CD14-positive monocyte (primary cell): Measurements from ENCODE around the gene ANKRD65. TPM values are rescaled to one million over a fixed set of nuclear protein-coding genes. Genes with fewer than 3 reads are reported as not detected.
"Not testable (repeated sequence)": the region's sequence is repeated elsewhere in the genome, so short reads cannot be mapped to it uniquely, and the experiment has no call there.

Source experiments
- DNase-seq, 3 donors: peaks; one replicate each; pipeline ENCODE4 v3.0.0-alpha.2; 2011 to 2022
- H2AFZ ChIP-seq: 2 replicates; pipeline ENCODE4 v1.6.0; 2012; ENCODE audit warnings: mild to moderate bottlenecking, low read depth, low read length, inconsistent platforms; ENCODE audit not compliant: insufficient read depth, poor library complexity, severe bottlenecking
- H3K27ac ChIP-seq, 2 donors: 1 replicate in 1 of 2; 2 replicates in 1 of 2; pipeline ENCODE4 v1.5.1; 2012 to 2013; ENCODE audit warnings: low read length in 2 of 2, control low read depth in 1 of 2, inconsistent platforms in 1 of 2, low read depth in 1 of 2, mild to moderate bottlenecking in 1 of 2
- H3K27me3 ChIP-seq, 2 donors: one replicate each; pipeline versions ENCODE4 v1.6.0 to v1.6.1; 2011 to 2013; ENCODE audit warnings: low read length in 2 of 2; ENCODE audit not compliant: control insufficient read depth in 2 of 2, insufficient read depth in 2 of 2
- H3K36me3 ChIP-seq, 2 donors: replicated peaks in 1 of 2; 1 replicate in 1 of 2; 2 replicates in 1 of 2; pipeline versions ENCODE4 v1.5.1 to v1.6.1; 2012 to 2013; ENCODE audit warnings: low read length in 2 of 2, control low read depth in 1 of 2, inconsistent platforms in 1 of 2, mild to moderate bottlenecking in 1 of 2; ENCODE audit not compliant: insufficient read depth in 2 of 2, control insufficient read depth in 1 of 2
- H3K4me1 ChIP-seq, 2 donors: 1 replicate in 1 of 2; 2 replicates in 1 of 2; pipeline versions ENCODE4 v1.5.1 to v1.6.1; 2012 to 2013; ENCODE audit warnings: low read length in 2 of 2, control low read depth in 1 of 2, inconsistent platforms in 1 of 2, mild to moderate bottlenecking in 1 of 2, moderate library complexity in 1 of 2; ENCODE audit not compliant: insufficient read depth in 2 of 2, control insufficient read depth in 1 of 2
- H3K4me2 ChIP-seq: replicated peaks from 2 replicates; pipeline ENCODE3; 2012; ENCODE audit warnings: low read length, moderate library complexity, mild to moderate bottlenecking; ENCODE audit not compliant: poor library complexity, severe bottlenecking; ENCODE audit errors: extremely low read depth
- H3K4me3 ChIP-seq, 3 experiments: fragments of 200-600 bp in 1 of 3; sonication (generic) in 1 of 3; replicated peaks in 1 of 3; 1 replicate in 2 of 3; 2 replicates in 1 of 3; pipeline ENCODE4 v1.5.1; 2011 to 2013; ENCODE audit warnings: low read length in 3 of 3, mild to moderate bottlenecking in 3 of 3, control low read depth in 2 of 3, low read depth in 2 of 3, inconsistent platforms in 1 of 3, moderate library complexity in 1 of 3
- H3K79me2 ChIP-seq: 2 replicates; pipeline ENCODE4 v1.6.0; 2012; ENCODE audit warnings: mild to moderate bottlenecking, control low read depth, inconsistent platforms, low read length, moderate library complexity; ENCODE audit not compliant: insufficient read depth
- H3K9ac ChIP-seq: 2 replicates; pipeline ENCODE4 v1.6.0; 2017; ENCODE audit warnings: low read length, mild to moderate bottlenecking; ENCODE audit not compliant: insufficient read depth, poor library complexity, severe bottlenecking
- H3K9me3 ChIP-seq, 2 donors: replicated peaks in 1 of 2; 1 replicate in 1 of 2; 2 replicates in 1 of 2; pipeline versions ENCODE4 v1.5.1 to v1.6.1; 2012 to 2013; ENCODE audit warnings: low read length in 2 of 2, control low read depth in 1 of 2; ENCODE audit not compliant: control insufficient read depth in 1 of 2, insufficient read depth in 1 of 2
- H4K20me1 ChIP-seq: 2 replicates; pipeline ENCODE4 v1.6.0; 2012; ENCODE audit warnings: mild to moderate bottlenecking, low read length, control low read depth, moderate library complexity; ENCODE audit not compliant: insufficient read depth
- H3K27ac Mint-ChIP-seq, 7 donors: one replicate each; pipeline ENCODE4 v1.8.0; 2020; ENCODE audit warnings: mild to moderate bottlenecking in 7 of 7, mixed read lengths in 7 of 7, moderate library complexity in 6 of 7, inconsistent platforms in 2 of 7
- H3K27me3 Mint-ChIP-seq, 3 donors: one replicate each; pipeline ENCODE4 v1.8.0; 2021 to 2022; ENCODE audit warnings: low read depth in 3 of 3, mild to moderate bottlenecking in 3 of 3, mixed read lengths in 3 of 3, moderate library complexity in 3 of 3, inconsistent platforms in 1 of 3
- H3K36me3 Mint-ChIP-seq, 2 donors: one replicate each; pipeline ENCODE4 v1.8.0; 2020; ENCODE audit warnings: mixed read lengths in 2 of 2, inconsistent platforms in 1 of 2, mild to moderate bottlenecking in 1 of 2
- H3K4me1 Mint-ChIP-seq: one replicate; pipeline ENCODE4 v1.8.0; 2020; ENCODE audit warnings: mild to moderate bottlenecking, mixed read lengths
- H3K4me3 Mint-ChIP-seq, 2 donors: one replicate each; pipeline ENCODE4 v1.8.0; 2020; ENCODE audit warnings: mild to moderate bottlenecking in 2 of 2, mixed read lengths in 2 of 2, moderate library complexity in 1 of 2
- H3K9me3 Mint-ChIP-seq, 7 donors: one replicate each; pipeline ENCODE4 v1.8.0; 2020 to 2022; ENCODE audit warnings: mixed read lengths in 7 of 7, mild to moderate bottlenecking in 6 of 7, moderate library complexity in 6 of 7, inconsistent platforms in 2 of 7
- CTCF ChIP-seq: fragments of 200-600 bp; IDR thresholded peaks from one replicate; pipeline ENCODE4 v1.8.0; 2022; ENCODE audit warnings: antibody characterized with exemption, mild to moderate bottlenecking
- WGBS: methylation state at CpG from one replicate; pipeline ENCODE4 v1.1.5; 2013; ENCODE audit warnings: missing lambda C conversion rate; ENCODE audit not compliant: insufficient coverage; 5-methylcytosine and 5-hydroxymethylcytosine counted together
- intact Hi-C, 2 donors: fragments of 100-400 bp; cut with micrococcal nuclease; formaldehyde crosslinking; loops; one replicate each; pipeline versions ENCODE4 v1.15.0 to v1.15.1; 2023
- polyA plus RNA-seq, 3 donors: library from polyadenylated mRNA; depleted of rRNA in 1 of 3; unstranded in 2 of 3; stranded (reverse) in 1 of 3; fragments of 300-500 nt in 2 of 3; fragments of >200 nt in 1 of 3; fragmentation: Illumina TruSeq in 2 of 3; gene quantifications; 1 replicate in 2 of 3; 2 replicates in 1 of 3; pipeline ENCODE4 v1.2.3, GENCODE V29; 2012 to 2021

ANKRD65 gene
- polyA plus RNA-seq, 3 donors, result 0.04 TPM; not detected in 2

DNA sequence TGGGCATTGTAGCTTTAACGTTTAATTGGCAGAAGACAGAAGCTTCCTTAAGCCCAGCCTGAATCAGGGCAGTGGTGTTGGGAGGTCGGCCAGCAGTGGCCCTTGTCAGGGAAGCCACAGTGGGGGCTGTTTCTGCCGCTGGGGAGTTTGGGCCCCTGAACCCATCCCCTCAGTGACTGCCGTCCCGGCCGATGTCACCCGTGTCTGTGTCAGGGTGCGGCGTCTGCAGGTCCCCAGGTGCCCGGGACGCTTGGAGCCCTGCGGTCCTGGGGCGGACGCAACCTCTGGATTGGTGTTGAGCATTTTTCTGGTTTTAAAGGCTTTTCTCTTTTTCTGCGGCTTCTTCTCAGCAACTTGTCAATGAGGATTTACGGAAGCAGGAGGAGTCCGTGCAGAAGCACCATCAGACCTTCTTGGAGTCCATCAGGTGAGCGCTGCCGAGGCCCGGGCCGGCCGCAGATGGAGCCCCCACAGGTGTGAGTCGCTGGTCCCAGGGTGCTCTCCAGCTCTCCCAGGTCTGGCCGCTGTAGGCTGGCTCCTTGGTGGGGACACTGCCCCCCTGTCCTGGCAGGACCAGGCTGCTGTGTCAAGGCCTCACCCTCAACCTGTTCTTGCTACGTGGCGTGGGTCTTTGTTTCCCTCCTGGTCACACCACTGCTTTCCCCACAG, 30.8 kb upstream of the ANKRD65 start:
- H3K27ac Mint-ChIP-seq, result no peak overlapping the region
- no peak for DNase-seq
- no peak overlapping the region for H3K27ac ChIP-seq
- H2AFZ ChIP-seq, result no peak overlapping the region
- H3K27me3 Mint-ChIP-seq, result peaks cover 1 to 23% (median 2%) of the 10 kb centered on the region in 3 donors
- WGBS, result 94% methylated on average over 20 of the region's 26 CpGs
- H3K4me3 ChIP-seq, result no peak overlapping the region
- H3K4me2 ChIP-seq, result no peak overlapping the region
- no peaks in the 10 kb centered on the region for H3K4me1 ChIP-seq
- no peaks in the 10 kb centered on the region for H3K36me3 ChIP-seq
- no peaks in the 10 kb centered on the region for H3K79me2 ChIP-seq
- no peak overlapping the region for H3K9ac ChIP-seq
- no peaks in the 10 kb centered on the region for H3K27me3 ChIP-seq
- H3K9me3 Mint-ChIP-seq, result no peaks in the 10 kb centered on the region
- H3K9me3 ChIP-seq, result no peaks in the 10 kb centered on the region
- no peaks in the 10 kb centered on the region for H3K36me3 Mint-ChIP-seq
- H3K4me3 Mint-ChIP-seq, result no peak overlapping the region
- no peaks in the 10 kb centered on the region for H3K4me1 Mint-ChIP-seq
- intact Hi-C loops, result no loop called here
- no peak for TF ChIP-seq CTCF
- no peaks in the 10 kb centered on the region for H4K20me1 ChIP-seq

DNA sequence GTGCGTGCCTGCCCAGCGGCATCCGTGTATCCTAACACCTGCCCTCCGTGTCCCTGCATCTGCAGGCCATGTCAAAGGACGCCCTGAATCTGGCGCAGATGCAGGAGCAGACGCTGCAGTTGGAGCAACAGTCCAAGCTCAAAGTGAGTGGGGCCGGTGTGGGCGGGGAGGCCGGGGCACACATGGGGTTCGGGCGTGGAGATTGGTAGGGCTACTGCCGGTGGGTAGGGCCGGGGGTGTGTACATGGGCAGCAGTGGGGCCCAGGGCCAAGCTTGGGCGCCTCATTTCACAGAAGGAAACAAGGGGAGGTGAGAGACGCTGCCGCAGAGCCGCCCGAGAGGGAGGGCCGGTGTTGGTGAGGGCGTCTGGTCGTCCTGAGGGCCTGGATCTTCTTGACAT, 29.5 kb upstream of the ANKRD65 start:
- H2AFZ ChIP-seq, H3K9ac ChIP-seq, H3K9me3 ChIP-seq, H3K36me3 ChIP-seq, H3K4me1 ChIP-seq, H3K27ac ChIP-seq, H3K36me3 Mint-ChIP-seq, DNase-seq, H3K4me3 Mint-ChIP-seq, H3K27ac Mint-ChIP-seq, intact Hi-C loops, H3K4me1 Mint-ChIP-seq, H3K9me3 Mint-ChIP-seq, H4K20me1 ChIP-seq, H3K27me3 ChIP-seq, H3K4me2 ChIP-seq, H3K4me3 ChIP-seq, H3K79me2 ChIP-seq: not testable (repeated sequence)
- H3K27me3 Mint-ChIP-seq, result peaks cover 1 to 22% (median 2%) of the 10 kb centered on the region in 3 donors
- 90% methylated on average over 8 of the region's 22 CpGs for WGBS
